GM19035 (cell line): Measurements from ENCODE around the gene PAPLN.
A peak's percentile ranks its signal among the peaks of the same experiment; 100 is the strongest.

ENCODE experiments used
- ATAC-seq: cut with Tn5 transposase; IDR thresholded peaks from one replicate; pipeline ENCODE4 v1.9.1; 2021; ENCODE audit not compliant: unreplicated experiment

The PAPLN gene

DNA sequence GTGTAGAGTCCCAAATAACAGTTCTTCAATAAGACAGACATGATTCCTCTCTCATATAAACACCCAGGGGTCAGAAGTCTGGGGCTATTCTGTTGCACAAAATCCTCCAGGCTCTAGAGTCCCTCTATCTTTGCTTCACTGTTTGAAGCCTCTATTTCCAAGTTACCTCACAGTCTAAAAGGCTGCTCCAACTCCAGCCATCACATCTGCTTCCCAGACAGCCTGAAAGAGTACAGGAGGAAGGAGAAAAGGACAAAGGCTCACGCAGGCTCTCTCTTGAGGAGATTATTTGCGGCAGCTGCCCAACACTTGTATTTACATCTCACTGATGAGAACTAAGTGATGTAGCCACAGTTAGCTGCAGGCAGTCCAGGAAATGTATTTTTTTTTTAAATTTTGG, 6.4 kb downstream of the PAPLN start:
- ATAC-seq, result no peak

DNA sequence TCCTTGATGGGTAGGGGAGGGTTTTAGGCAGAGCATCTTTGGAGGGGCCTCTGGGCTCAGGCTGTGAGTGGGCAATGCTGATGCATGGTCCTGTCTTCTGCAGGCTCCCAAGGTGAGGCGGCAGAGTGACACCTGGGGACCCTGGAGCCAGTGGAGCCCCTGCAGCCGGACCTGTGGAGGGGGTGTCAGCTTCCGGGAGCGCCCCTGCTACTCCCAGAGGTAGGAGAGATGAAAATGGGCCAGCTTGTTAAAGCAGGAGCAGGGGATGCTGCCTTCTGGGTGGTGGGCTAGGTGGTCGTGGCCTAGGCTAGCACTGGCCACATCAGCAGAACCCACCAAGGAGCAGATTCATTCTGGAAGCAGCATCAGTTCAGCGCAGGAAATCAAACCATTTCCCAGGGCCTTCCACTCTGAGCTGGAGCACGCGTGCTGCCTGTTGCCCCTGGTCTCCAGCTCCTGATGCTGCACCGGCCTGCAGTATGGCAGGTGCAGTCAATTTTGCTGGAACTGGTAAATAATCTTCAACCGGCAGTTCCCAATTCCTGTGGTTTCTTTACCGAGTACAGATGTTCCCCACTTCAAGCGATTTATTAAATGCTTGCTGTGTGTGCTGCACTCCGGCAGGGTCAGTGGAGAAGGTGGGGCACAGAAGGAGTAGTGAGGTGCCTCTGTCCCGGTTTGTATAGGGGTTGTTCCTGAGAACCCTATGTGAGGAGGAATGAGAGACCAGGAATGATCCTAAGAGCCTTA, 7.4 kb downstream of the PAPLN start:
- no peak for ATAC-seq

DNA sequence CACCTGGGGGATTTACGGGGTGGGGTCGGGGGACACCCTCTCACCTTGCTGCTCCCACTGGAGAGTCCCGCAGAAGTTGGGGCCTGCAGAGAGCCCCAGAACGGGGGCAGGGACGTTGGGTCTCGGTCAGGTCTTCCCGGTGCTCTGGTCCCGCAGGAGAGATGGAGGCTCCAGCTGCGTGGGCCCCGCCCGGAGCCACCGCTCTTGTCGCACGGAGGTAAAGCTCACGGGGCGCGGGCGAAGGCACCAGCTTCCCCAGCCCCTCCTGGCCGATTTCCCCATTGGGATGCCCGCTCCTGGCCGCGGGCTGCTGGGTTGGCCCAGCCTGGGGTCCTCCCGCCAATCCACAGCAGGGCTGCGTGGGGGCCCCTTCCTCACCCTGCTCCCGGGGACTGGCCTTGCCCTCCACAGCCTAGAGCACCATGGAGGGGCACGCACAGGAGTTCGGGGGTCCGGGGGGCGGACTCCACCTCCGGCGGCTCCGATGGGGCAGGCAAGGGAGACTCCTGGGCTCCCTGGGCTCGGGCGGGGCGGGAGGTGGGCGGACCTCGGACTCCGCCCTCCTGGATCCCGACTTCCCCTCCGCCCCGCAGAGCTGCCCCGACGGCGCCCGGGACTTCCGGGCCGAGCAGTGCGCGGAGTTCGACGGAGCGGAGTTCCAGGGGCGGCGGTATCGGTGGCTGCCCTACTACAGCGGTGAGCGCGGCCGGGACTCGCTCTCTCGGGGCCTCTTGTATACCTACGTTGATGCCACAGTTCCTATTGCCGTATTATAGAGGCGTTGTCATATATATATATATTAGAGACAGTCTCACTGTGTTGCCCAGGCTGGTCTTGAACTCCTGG, 8.4 kb downstream of the PAPLN start:
- ATAC-seq, result peak; percentile 52

DNA sequence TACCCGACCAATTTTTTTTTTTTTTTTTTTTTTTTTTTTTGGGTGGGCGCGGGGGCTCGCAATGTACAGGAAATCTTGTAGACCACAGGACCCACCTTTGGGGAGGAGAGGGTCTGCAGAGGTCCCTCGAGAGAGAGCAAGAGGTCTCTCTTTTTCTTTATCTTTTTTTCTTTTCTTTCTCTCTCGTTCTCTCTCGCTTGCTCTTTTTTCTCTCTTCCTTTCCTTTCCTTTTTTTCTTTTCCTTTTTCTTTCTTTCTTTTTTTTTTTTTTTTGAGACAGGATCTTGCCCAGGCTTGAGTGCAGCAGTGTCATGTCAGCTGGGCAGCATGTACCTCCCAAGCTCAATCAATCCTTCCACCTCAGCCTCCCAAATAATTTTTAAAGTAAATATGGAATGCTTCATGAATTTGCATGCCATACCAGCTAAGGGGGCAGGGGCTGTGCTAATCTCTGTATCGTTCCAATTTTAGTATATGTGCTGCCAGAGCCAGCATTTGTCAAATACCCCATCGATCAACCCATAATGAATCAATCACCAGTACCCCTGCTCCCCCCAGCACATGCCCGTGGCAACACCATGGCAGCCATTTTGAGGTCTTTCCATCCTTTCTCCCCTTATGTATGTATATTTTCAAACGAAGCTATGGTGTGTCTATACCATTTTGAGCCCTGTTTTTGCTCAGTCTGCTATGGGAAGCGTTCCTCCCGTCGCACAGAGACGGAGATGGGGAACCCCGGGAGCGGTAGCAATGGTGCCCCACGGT, 9.3 kb downstream of the PAPLN start:
- ATAC-seq, result no peak

GRCh38 chr14:73248108-73248868, 11.0 kb downstream of the PAPLN start:
- ATAC-seq, result no peak

GRCh38 chr14:73249108-73249507, 11.8 kb downstream of the PAPLN start:
- ATAC-seq, result no peak

DNA sequence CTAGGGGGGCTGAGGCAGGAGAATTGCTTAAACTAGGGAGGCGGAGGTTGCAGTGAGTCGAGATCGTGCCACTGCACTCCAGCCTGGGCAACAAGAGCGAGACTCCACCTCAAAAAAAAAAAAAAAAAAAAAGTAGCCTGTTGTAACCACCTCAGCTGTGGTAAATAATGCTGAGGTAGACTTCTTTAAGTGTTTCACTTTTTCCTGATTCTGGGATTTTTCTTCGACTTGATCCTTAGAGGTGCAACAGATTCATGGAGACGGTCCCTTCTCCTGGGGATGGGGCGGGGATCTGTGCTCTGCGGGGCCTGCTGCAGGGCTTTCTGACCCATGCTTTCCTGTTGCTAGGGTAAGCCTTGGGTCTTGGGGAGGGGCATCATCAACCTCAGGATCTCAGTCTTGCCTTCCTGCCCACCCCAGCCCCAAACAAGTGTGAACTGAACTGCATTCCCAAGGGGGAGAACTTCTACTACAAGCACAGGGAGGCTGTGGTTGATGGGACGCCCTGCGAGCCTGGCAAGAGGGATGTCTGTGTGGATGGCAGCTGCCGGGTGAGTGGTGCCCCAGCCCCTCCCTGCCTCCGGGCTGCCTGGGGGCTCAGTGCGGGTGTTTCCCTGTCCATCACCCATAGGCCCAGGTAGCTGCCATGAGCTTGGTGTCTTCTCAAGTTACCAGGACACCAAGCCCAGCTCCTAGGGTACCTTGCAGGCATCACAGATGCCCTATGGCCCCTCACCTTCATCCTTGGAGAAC, 12.4 kb downstream of the PAPLN start:
- no peak for ATAC-seq

- no peak for ATAC-seq
These were observed 13.0 kb downstream of the PAPLN start for GRCh38 chr14:73250317-73250713.

GRCh38 chr14:73250781-73251500, 13.6 kb downstream of the PAPLN start:
- no peak for ATAC-seq

DNA sequence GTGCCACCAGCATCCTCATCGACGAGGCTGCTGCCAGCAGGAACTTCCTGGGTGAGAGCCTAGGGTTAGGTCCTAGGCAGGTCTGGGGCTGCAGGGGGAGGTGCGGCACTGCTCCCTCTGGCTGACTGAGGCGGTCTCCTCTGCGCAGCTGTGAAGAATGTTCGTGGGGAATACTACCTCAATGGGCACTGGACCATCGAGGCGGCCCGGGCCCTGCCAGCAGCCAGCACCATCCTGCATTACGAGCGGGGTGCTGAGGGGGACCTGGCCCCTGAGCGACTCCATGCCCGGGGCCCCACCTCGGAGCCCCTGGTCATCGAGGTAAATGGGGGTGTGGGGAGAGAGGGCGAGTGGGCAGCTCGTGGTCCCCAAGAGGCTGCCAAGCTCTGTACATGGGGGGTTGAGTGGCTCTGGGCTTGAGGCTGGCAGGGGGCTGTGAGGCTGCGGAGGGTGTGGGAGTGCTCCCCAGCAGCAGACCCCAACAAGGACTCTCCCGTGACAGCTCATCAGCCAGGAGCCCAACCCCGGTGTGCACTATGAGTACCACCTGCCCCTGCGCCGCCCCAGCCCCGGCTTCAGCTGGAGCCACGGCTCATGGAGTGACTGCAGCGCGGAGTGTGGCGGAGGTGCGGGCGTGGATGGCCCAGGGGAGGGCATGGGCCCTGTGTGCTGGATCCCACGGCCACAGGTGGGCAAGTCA, 14.4 kb downstream of the PAPLN start:
- ATAC-seq, result no peak

DNA sequence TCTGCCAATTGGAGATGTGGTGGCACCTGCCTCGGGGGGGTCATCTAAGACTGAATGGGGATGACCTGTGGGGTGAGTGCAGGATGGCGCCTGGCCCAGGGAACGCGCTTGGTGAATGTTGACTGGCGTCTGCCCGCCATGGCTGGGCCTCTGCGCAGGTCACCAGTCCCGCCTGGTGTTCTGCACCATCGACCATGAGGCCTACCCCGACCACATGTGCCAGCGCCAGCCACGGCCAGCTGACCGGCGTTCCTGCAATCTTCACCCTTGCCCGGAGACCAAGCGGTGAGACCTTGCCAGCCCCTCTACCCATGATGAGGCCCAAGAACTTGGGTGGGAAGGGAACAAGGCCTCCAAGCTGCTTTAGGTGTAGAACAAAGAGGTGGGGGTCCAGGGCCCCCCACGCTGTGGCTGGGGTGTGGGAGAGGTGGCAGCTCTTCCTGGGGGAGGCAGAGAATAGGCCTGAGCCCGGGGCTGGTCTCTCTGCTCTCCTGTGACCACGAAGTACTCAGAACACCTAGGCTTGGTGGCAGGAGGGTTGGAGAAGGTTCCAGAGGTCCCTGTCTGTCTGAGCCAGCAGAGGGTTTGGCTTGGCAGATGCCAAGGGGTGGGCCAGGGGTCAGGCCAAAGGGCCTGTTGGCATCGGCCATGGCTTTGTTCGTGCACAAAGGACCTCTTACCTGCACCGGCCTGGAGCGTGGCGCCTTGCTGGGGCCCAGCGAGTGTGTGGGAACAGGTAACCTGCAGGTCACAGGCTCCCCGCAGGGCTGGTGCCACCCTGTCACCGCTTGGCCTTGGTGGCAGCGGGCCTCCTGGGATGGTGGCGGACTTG, 15.4 kb downstream of the PAPLN start:
- ATAC-seq, result no peak

DNA sequence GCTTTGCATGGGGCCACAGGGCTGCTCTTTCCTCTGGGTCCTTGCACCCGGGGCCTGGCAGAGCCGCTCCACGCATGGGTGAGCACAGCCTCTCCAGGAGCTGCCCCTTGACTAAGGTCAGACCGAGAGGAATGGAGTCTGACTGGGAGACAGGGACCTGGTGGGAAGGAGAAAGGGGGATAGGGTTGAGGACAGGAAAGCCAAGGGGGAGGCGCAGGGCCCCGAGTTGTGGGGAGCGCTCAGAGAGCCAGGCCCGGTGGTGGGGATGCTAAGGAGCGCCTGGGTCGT, 16.0 kb downstream of the PAPLN start:
- no peak for ATAC-seq

- ATAC-seq, result no peak
These were observed 16.4 kb downstream of the PAPLN start for GRCh38 chr14:73253721-73254120.

GRCh38 chr14:73254247-73255004, 17.1 kb downstream of the PAPLN start:
- no peak for ATAC-seq

DNA sequence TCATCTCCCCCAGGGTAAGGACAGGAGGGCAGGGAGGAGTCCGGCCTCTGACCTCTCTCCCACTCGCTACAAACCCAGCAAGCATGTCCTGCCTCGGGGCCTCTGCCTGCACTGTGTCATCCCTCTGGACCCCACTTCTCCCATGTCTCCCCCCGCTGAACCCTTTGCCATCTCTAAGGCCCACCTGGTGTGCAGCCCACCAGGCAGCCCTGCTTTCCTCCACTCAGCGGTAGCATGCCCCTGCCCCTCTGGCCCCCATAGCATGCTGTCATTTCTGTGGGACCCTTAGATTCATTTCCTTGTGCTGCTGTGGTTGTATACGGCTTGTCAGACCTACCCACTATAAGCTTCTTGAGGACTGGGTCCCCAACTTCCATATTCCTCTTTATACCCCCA, 17.7 kb downstream of the PAPLN start:
- no peak for ATAC-seq

DNA sequence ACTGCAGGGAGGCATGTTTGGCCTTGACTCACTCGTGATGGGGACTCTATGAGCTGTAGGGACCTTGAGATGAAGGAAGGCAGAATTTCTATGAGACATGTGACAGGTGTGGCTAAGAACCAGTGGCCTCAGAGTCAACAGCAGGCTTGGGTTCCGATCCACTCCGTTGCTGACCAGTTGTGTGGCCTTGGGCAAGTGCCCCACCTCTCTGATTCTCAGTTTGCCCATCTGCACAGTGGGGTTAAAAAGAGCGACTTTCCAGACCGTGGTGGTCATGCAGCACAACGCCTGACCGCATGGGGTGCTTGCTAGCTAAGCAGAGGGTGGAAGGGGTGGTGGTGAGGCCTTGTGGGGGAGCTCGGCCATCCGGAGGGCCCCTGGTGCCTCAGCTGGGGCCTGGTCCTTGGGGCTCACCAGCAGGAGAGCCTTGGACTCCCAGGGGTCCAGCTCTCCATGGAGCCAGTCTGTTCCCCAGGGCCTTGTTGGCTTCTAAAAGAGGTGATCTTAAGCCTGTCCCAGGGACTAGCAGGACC, 18.5 kb downstream of the PAPLN start:
- ATAC-seq, result no peak

DNA sequence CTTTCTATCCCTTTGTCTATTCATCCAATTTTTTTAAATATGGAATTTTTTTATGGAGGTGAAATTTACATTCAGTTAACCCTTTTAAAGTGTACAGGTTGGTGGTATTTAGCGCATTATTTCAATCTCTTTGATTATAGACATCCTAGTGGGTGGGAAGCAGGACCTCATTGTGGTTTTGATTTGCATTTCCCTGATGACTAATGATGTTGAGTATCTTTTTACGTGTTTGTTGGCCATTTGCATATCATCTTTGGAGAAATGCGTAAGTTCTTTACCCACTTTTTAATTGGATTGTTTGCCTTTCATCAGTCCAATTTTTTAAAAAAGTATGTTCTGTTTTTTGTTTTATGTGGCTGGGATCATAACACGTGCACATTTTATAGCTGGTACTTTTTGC, 20.8 kb downstream of the PAPLN start:
- no peak for ATAC-seq
